VCaP (cell line): ENCODE results near the gene PIGZ.
A peak's percentile ranks its signal among the peaks of the same experiment; 100 is the strongest.

Experiments
- H3K27ac ChIP-seq: fragments of 450-650 bp; 2 replicates; pipeline ENCODE4 v1.5.1; 2017
- CTCF ChIP-seq: fragments of 450-650 bp; conservative IDR thresholded peaks from 2 replicates; pipeline ENCODE4 v1.5.1; 2017; ENCODE audit warnings: mild to moderate bottlenecking, moderate library complexity

PIGZ gene

GRCh38 chr3:196998966-196999760 lies 30.5 kb upstream of the PIGZ start:
- H3K27ac ChIP-seq: no peak overlapping the region
- TF ChIP-seq CTCF: no peak

GRCh38 chr3:196997311-196997710 lies 28.7 kb upstream of the PIGZ start:
- no peak for TF ChIP-seq CTCF
- no peak overlapping the region for H3K27ac ChIP-seq

GRCh38 chr3:196996454-196997265 lies 28.0 kb upstream of the PIGZ start:
- no peak for TF ChIP-seq CTCF
- H3K27ac ChIP-seq: peak overlapping the region; percentile 26

- H3K27ac ChIP-seq: no peak overlapping the region
- TF ChIP-seq CTCF: no peak
Measured at GRCh38 chr3:196995646-196996355, 27.2 kb upstream of the PIGZ start.

- TF ChIP-seq CTCF: no peak
- no peak overlapping the region for H3K27ac ChIP-seq
Measured at GRCh38 chr3:196995027-196995426, 26.4 kb upstream of the PIGZ start.

GRCh38 chr3:196994056-196994455 lies 25.4 kb upstream of the PIGZ start:
- TF ChIP-seq CTCF: no peak
- peak overlapping the region; percentile 14; the same call in 1 of the 2 replicates for H3K27ac ChIP-seq
